ENCODE data around the gene DUS1L.
A peak's percentile ranks its signal among the peaks of the same experiment; 100 is the strongest.

DUS1L gene

DNA sequence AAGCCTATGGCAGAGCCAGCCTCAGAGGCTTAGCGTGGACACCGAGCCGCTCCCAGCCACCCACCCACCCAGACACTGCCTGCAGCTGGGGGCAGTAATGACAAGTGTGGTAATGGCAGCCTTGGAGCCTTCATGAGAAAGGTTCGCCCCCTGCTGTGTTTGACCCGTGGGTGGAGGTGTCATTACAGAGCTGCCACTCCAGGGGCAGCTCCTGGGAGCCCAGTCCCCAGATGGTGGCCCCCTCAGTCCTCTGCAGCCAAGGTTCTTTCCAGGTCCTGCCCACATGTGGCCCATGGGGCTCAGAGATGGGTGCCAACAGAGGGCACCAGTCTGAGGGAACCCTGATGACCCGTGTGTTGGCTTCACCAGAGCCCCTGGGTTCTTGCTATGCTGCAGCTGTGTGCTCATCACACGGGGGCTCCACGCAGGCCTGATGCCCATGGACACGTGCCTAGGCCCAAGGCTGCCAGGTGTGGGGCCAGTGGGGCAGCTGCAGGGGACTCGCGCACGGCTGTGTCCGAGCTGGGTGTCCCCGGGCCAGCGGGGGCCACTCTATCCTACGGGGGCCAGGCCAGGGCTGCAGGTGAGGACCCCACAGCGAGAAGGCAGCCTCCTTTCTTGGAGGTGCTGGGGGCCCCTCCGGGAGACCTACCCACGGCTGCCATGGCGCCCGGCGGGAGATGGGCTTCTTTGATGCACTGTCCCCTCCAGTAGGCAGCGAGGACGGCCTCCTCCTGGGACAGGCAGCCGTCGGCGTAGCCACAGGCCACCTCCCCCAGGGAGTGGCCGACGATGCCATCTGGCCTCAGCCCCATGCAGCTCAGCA is 24.3 kb upstream of the DUS1L start:
- no peak overlapping the region for H3K27ac Mint-ChIP-seq (ENCODE audit: low read depth)
- H3K4me3 Mint-ChIP-seq: no peak overlapping the region
- no peaks in the 10 kb centered on the region for H3K27me3 Mint-ChIP-seq
- H3K4me1 Mint-ChIP-seq: no peaks in the 10 kb centered on the region
- ATAC-seq (replicated peaks; ENCODE audit: extremely low read depth, poor library complexity, severe bottlenecking): no peak
- DNase-seq (ENCODE audit: low spot score in 2 of 2): no peak
- H3K36me3 Mint-ChIP-seq (ENCODE audit: insufficient read depth): peaks cover 19% of the 10 kb centered on the region
- no peaks in the 10 kb centered on the region for H3K9me3 Mint-ChIP-seq

DNA sequence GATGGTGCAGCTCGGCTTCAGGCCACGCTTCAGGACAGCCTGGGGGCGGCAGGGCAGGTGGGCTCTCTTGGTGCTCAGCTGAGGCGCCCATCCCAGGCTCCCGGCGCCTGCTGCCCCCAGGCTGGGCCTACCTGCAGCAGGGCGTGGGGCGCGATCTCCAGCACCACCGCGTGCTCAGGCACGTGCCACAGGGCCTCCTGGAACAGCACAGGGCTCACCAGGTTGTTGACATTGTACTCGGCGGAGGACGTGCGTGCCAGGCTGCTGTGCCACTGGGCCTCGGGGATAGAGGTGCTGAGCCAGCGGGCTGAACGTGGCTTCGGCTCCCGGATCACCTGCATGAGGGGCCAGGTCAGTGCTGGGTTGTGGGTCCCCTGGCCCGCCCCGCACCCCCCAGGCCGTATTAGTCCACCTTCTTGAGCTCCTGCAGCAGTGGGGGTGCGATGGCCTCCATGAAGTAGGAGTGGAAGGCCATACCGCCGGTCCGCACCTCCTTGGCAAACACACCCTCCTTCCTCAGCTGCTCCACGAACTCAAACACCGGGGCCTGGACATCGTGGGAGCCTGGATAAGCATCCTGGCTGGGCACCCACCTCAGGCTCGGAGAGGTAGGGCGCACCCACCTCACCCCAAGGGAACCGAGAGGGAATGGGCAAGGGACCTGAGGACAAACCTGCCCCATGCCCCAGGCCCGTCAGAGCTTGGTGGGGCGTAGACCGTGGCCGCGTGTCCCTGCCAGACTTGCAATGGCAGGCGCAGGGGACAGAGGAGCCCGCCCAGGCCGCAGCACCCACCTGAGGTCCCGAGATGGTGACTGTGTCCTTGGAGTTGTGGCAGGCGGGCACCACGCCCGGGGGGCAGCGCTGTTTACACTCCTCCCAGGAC is 23.5 kb upstream of the DUS1L start:
- Mint-ChIP-seq H3K4me3 (no peak overlapping the region), H3K27me3 (no peaks in the 10 kb centered on the region), H3K9me3 (no peaks in the 10 kb centered on the region), H3K27ac (ENCODE audit: low read depth) (no peak overlapping the region), H3K4me1 (no peaks in the 10 kb centered on the region), H3K36me3 (ENCODE audit: insufficient read depth) (peaks cover 20% of the 10 kb centered on the region)
- no peak for DNase-seq (ENCODE audit: low spot score in 2 of 2)
- ATAC-seq (replicated peaks; ENCODE audit: extremely low read depth, poor library complexity, severe bottlenecking): no peak

DNA sequence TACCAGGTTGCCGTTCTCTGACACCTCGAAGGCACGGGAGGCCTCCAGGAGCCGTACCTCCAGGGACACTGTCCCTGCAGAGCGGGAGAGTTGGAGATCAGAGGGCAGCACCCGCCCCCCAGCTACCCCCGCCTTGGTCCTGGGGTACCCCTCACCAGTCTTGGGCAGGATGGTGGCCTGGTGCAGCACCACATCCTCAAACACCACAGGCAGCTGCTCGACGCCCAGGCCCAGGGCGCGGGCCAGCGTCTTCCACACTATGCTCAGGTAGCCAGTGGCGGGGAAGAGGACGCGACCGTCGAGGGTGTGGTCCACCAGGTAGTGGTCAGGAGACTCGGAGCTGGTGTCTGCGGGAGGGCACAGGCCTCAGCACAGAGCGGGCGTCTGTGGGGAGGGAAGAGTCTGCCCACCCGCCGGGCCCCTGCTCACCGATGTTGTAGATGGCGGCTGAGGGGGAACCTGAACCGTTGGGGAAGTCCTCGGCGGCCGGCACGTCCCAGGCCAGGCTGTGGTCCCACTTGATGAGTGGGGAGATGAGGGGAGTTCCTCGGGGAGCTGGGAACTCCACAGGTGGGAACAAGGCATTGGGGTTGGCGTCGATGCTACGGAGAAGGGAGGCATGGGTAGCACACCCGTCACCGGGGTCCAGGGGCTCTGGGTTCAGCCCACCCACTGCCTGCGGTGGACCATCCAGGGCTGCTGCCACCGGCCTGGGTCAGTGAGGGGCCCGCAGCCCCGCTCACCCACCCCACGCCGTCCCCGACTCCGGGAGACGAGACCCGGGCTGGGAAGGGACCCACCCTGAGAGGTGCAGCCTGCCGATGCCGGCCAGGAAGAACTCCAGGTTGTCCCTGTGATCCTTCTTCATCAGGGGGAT is 22.6 kb upstream of the DUS1L start:
- H3K4me1 Mint-ChIP-seq: no peaks in the 10 kb centered on the region
- H3K27ac Mint-ChIP-seq (ENCODE audit: low read depth): no peak overlapping the region
- peaks cover 26% of the 10 kb centered on the region for H3K36me3 Mint-ChIP-seq (ENCODE audit: insufficient read depth)

GRCh38 chr17:82086941-82087906 is 21.6 kb upstream of the DUS1L start:
- H3K9me3 Mint-ChIP-seq: no peaks in the 10 kb centered on the region
- DNase-seq (ENCODE audit: low spot score in 2 of 2): no peak
- peaks cover 27% of the 10 kb centered on the region for H3K36me3 Mint-ChIP-seq (ENCODE audit: insufficient read depth)
- no peaks in the 10 kb centered on the region for H3K4me1 Mint-ChIP-seq
- no peak overlapping the region for H3K27ac Mint-ChIP-seq (ENCODE audit: low read depth)
- no peak for ATAC-seq (replicated peaks; ENCODE audit: extremely low read depth, poor library complexity, severe bottlenecking)
- no peaks in the 10 kb centered on the region for H3K27me3 Mint-ChIP-seq
- no peak overlapping the region for H3K4me3 Mint-ChIP-seq

More for the DNA sequence above, 22.6 kb upstream of the DUS1L start:
- DNase-seq (ENCODE audit: low spot score in 2 of 2): no peak
- Mint-ChIP-seq H3K4me3 (no peak overlapping the region), H3K27me3 (no peaks in the 10 kb centered on the region), H3K9me3 (no peaks in the 10 kb centered on the region)
- no peak for ATAC-seq (replicated peaks; ENCODE audit: extremely low read depth, poor library complexity, severe bottlenecking)

GRCh38 chr17:82085931-82086764 is 20.5 kb upstream of the DUS1L start:
- H3K4me1 Mint-ChIP-seq: no peaks in the 10 kb centered on the region
- H3K4me3 Mint-ChIP-seq: no peak overlapping the region
- ATAC-seq (replicated peaks; ENCODE audit: extremely low read depth, poor library complexity, severe bottlenecking) (no peak), DNase-seq (ENCODE audit: low spot score in 2 of 2) (no peak)
- peaks cover 25% of the 10 kb centered on the region for H3K36me3 Mint-ChIP-seq (ENCODE audit: insufficient read depth)
- no peak overlapping the region for H3K27ac Mint-ChIP-seq (ENCODE audit: low read depth)
- no peaks in the 10 kb centered on the region for H3K9me3 Mint-ChIP-seq
- no peaks in the 10 kb centered on the region for H3K27me3 Mint-ChIP-seq

DNA sequence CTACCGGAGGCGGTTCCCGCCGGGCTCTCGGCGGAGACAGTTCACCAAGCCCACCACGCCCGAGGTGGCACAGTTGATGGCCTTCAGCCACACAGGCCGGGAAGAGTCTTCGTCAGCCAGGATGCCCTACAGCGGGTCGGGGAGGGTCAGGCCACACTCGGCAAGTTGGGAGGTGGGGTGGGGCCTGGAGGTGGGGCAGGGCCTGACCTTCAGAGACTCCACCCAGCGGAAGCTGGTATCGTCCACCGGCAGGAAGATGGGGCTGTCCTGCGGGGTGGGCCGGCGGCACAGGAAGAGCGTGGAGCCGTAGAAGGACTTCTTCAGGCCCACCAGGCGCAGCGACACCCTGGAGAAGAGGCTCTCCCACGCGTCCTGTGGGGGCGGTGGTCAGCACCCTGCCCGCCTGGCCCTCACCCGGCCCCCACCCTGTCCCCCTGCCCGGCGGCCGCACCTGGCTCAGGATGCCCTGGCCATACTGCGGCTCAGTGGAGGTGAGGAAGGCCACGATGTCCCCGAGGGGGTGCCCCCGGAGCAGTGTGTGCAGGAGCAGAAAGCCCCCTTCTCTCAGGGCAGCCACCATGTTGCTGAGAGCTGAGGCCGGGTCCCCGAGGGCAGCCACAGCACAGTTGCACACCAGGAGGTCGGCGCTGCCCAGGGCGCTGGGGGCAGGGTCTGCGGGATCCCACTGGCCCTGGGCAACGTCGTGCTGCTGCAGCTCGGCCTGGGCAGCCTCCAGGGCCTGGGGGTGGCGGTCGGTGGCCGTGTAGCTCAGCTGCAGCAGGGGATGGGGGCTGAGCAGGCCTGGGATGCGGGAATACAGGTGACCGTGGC is 19.6 kb upstream of the DUS1L start:
- peaks cover 30% of the 10 kb centered on the region for H3K36me3 Mint-ChIP-seq (ENCODE audit: insufficient read depth)
- no peaks in the 10 kb centered on the region for H3K4me1 Mint-ChIP-seq
- H3K4me3 Mint-ChIP-seq: no peak overlapping the region
- H3K27ac Mint-ChIP-seq (ENCODE audit: low read depth): no peak overlapping the region
- no peaks in the 10 kb centered on the region for H3K27me3 Mint-ChIP-seq
- no peak for DNase-seq (ENCODE audit: low spot score in 2 of 2)
- H3K9me3 Mint-ChIP-seq: no peaks in the 10 kb centered on the region
- ATAC-seq (replicated peaks; ENCODE audit: extremely low read depth, poor library complexity, severe bottlenecking): no peak

- H3K4me3 Mint-ChIP-seq: no peak overlapping the region
- peaks cover 27% of the 10 kb centered on the region for H3K36me3 Mint-ChIP-seq (ENCODE audit: insufficient read depth)
- H3K9me3 Mint-ChIP-seq: no peaks in the 10 kb centered on the region
- no peaks in the 10 kb centered on the region for H3K4me1 Mint-ChIP-seq
- H3K27ac Mint-ChIP-seq (ENCODE audit: low read depth): no peak overlapping the region
- no peak for DNase-seq (ENCODE audit: low spot score in 2 of 2)
- H3K27me3 Mint-ChIP-seq: no peaks in the 10 kb centered on the region
- no peak for ATAC-seq (replicated peaks; ENCODE audit: extremely low read depth, poor library complexity, severe bottlenecking)
Measured at GRCh38 chr17:82084373-82085030, 18.9 kb upstream of the DUS1L start.

GRCh38 chr17:82083533-82084359 is 18.1 kb upstream of the DUS1L start:
- Mint-ChIP-seq H3K27me3 (no peaks in the 10 kb centered on the region), H3K4me1 (no peaks in the 10 kb centered on the region), H3K36me3 (ENCODE audit: insufficient read depth) (peaks cover 27% of the 10 kb centered on the region), H3K9me3 (no peaks in the 10 kb centered on the region), H3K27ac (ENCODE audit: low read depth) (peak overlapping the region; percentile 65), H3K4me3 (no peak overlapping the region)
- ATAC-seq (replicated peaks; ENCODE audit: extremely low read depth, poor library complexity, severe bottlenecking) (no peak), DNase-seq (ENCODE audit: low spot score in 2 of 2) (no peak)

GRCh38 chr17:82083009-82083408 is 17.4 kb upstream of the DUS1L start:
- no peaks in the 10 kb centered on the region for H3K4me1 Mint-ChIP-seq
- peak overlapping the region; percentile 65 for H3K27ac Mint-ChIP-seq (ENCODE audit: low read depth)
- peaks cover 27% of the 10 kb centered on the region for H3K36me3 Mint-ChIP-seq (ENCODE audit: insufficient read depth)

More at GRCh38 chr17:82083009-82083408, 17.4 kb upstream of the DUS1L start:
- no peak overlapping the region for H3K4me3 Mint-ChIP-seq
- H3K27me3 Mint-ChIP-seq: no peaks in the 10 kb centered on the region
- ATAC-seq (replicated peaks; ENCODE audit: extremely low read depth, poor library complexity, severe bottlenecking) (no peak), DNase-seq (ENCODE audit: low spot score in 2 of 2) (no peak)
- H3K9me3 Mint-ChIP-seq: no peaks in the 10 kb centered on the region

Data from central memory CD8-positive, alpha-beta T cell (primary cell).